Measurements from ENCODE around the gene ADAM12.

The ADAM12 gene

DNA sequence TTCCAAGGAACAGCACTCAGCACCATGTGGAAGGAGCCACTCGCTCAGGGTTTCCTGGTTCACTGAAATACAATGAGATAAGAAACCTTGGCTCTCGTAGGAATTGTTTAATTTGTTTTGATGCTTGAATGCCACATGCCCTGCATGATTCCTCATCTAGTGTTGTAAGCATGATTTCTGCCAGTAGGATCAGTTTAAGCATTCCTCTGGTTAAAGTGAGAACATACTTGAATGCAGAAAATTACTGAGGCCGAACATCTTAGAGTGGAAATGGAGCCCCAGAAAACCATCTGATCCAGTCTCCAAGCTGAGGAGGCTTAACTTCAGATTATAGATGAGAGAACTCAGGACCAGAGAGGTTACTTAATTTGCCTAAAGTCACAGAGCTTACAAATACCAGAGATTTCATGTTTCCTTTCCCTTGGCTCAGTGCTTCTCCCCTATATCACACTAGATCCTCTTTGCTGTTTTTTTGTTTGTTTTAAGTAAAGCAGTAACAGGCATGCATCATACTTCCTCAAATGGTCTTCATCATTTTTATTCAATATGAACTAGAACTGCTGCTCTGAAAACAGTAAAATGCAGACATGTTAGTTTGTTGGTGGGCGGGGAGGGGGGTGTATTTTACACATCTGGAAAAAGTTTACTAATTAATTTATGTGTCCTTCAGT, 125.1 kb downstream of the ADAM12 start:
- H3K27ac ChIP-seq (ENCODE audit: low read length) = no peak overlapping the region

DNA sequence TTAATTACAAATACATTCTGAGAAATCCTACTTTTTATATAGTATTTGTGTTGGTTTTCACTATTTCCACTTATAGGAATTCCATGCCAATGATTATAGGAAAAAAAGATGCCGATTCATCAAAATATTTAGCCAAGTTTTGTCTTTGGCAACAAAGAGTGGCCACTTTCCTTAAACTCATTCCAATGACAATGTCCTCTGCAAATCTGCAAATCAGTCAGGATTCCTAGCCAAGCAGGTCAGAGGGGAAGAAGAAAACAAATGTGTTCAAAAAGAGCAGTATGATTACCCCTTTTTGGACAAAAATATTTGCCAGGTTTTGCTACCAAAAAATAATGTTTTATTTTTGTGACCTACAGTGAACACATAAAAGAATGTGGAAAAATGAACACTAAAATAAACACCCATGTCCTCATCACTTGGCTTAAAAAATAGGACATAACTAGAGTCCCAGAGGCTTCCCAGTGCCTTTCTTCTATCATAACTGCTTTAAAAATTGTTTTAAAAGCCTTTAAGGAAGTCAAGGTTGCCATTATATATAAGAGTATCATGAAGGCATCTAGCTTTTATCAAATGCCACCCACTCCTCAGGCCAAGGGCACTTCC, 125.9 kb downstream of the ADAM12 start:
- H3K79me2 ChIP-seq (ENCODE audit: low read length) = no peaks in the 10 kb centered on the region
- H3K9me3 ChIP-seq (replicated peaks; ENCODE audit: insufficient read depth, low read length) = no peaks in the 10 kb centered on the region
- no peaks in the 10 kb centered on the region for H3F3A ChIP-seq (ENCODE audit: insufficient read depth, low read length)
- H3K4me1 ChIP-seq (ENCODE audit: low read length) = no peaks in the 10 kb centered on the region
- no peak overlapping the region for H3K4me2 ChIP-seq (ENCODE audit: low read depth, low read length)
- H3K4me3 ChIP-seq (ENCODE audit: low read length) = no peak overlapping the region
- H4K20me1 ChIP-seq (ENCODE audit: insufficient read depth, low read length) = no peaks in the 10 kb centered on the region
- no peak overlapping the region for H3K9ac ChIP-seq (ENCODE audit: low read length)
- no peaks in the 10 kb centered on the region for H3K36me3 ChIP-seq (replicated peaks; ENCODE audit: insufficient read depth, low read length)
- no peaks in the 10 kb centered on the region for H3K9me2 ChIP-seq (replicated peaks; ENCODE audit: insufficient read depth, low read length)
- H3K27me3 ChIP-seq (replicated peaks; ENCODE audit: insufficient read depth, low read length) = no peaks in the 10 kb centered on the region
- H2AFZ ChIP-seq (ENCODE audit: low read length) = no peak overlapping the region
- no peak for DNase-seq
- no peak for TF ChIP-seq EZH2 (optimal IDR thresholded peaks at IDR 0.05; ENCODE audit: low read depth, low read length)
- TF ChIP-seq EZH2phosphoT487 (IDR thresholded peaks at IDR 0.05; ENCODE audit: low read length) = no peak
- TF ChIP-seq, protein P1, sequence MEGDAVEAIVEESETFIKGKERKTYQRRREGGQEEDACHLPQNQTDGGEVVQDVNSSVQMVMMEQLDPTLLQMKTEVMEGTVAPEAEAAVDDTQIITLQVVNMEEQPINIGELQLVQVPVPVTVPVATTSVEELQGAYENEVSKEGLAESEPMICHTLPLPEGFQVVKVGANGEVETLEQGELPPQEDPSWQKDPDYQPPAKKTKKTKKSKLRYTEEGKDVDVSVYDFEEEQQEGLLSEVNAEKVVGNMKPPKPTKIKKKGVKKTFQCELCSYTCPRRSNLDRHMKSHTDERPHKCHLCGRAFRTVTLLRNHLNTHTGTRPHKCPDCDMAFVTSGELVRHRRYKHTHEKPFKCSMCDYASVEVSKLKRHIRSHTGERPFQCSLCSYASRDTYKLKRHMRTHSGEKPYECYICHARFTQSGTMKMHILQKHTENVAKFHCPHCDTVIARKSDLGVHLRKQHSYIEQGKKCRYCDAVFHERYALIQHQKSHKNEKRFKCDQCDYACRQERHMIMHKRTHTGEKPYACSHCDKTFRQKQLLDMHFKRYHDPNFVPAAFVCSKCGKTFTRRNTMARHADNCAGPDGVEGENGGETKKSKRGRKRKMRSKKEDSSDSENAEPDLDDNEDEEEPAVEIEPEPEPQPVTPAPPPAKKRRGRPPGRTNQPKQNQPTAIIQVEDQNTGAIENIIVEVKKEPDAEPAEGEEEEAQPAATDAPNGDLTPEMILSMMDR (IDR thresholded peaks at IDR 0.05; ENCODE audit: low read length) = no peak
- H3K27ac ChIP-seq (ENCODE audit: low read length) = no peak overlapping the region

More for the DNA sequence above, 125.1 kb downstream of the ADAM12 start:
- H3F3A ChIP-seq (ENCODE audit: insufficient read depth, low read length) = no peaks in the 10 kb centered on the region
- H3K4me3 ChIP-seq (ENCODE audit: low read length) = no peak overlapping the region
- no peak overlapping the region for H3K9ac ChIP-seq (ENCODE audit: low read length)
- H3K4me1 ChIP-seq (ENCODE audit: low read length) = no peaks in the 10 kb centered on the region
- DNase-seq = no peak
- no peaks in the 10 kb centered on the region for H3K79me2 ChIP-seq (ENCODE audit: low read length)
- no peak overlapping the region for H2AFZ ChIP-seq (ENCODE audit: low read length)
- no peaks in the 10 kb centered on the region for H3K9me2 ChIP-seq (replicated peaks; ENCODE audit: insufficient read depth, low read length)
- no peaks in the 10 kb centered on the region for H3K36me3 ChIP-seq (replicated peaks; ENCODE audit: insufficient read depth, low read length)
- no peak overlapping the region for H3K4me2 ChIP-seq (ENCODE audit: low read depth, low read length)
- H3K27me3 ChIP-seq (replicated peaks; ENCODE audit: insufficient read depth, low read length) = no peaks in the 10 kb centered on the region
- TF ChIP-seq EZH2phosphoT487 (IDR thresholded peaks at IDR 0.05; ENCODE audit: low read length) = no peak
- TF ChIP-seq, protein P1 (IDR thresholded peaks at IDR 0.05; ENCODE audit: low read length) = no peak
- no peaks in the 10 kb centered on the region for H3K9me3 ChIP-seq (replicated peaks; ENCODE audit: insufficient read depth, low read length)
- no peaks in the 10 kb centered on the region for H4K20me1 ChIP-seq (ENCODE audit: insufficient read depth, low read length)

DNA sequence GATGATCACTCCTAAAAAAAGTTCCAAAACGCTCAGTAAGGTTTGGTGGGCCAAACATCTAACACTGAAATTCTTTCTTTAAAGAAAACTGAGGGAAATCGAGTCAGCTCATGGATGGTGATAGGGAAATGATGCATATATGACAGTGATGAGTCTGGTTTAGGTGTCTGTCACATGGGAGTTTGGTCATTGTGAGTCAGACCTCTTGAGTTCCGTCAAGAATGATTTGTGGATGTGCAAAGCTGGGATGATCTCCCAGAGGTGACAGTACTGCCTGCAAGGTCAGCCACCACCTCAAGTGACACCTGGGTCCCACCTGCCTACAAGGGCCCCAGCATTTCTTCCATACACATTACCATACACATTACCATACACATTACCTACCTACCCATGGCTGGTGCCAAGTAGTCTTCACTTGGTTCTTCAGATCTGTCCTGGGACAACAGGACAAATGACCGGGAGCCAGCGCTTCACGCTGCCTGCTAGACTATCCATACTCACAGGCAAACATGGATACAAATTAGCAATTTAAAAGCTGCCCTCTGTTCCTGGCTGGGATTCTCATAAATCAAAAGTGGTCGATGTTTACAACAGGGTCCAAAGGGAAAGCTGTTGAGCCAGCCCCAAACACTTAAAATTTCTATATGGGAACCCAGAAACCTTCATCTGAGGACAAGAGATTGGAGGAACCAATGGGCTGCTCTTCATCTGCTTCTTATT, 128.4 kb downstream of the ADAM12 start:
- H3K4me2 ChIP-seq (ENCODE audit: low read depth, low read length) = no peak overlapping the region
- H3K9me2 ChIP-seq (replicated peaks; ENCODE audit: insufficient read depth, low read length) = no peaks in the 10 kb centered on the region
- H4K20me1 ChIP-seq (ENCODE audit: insufficient read depth, low read length) = no peaks in the 10 kb centered on the region
- no peak for DNase-seq
- H3K27me3 ChIP-seq (replicated peaks; ENCODE audit: insufficient read depth, low read length) = no peaks in the 10 kb centered on the region
- H3K79me2 ChIP-seq (ENCODE audit: low read length) = no peaks in the 10 kb centered on the region
- H3K36me3 ChIP-seq (replicated peaks; ENCODE audit: insufficient read depth, low read length) = no peaks in the 10 kb centered on the region
- no peak overlapping the region for H2AFZ ChIP-seq (ENCODE audit: low read length)
- TF ChIP-seq EZH2phosphoT487 (IDR thresholded peaks at IDR 0.05; ENCODE audit: low read length) (no peak), EZH2 (optimal IDR thresholded peaks at IDR 0.05; ENCODE audit: low read depth, low read length) (no peak)
- TF ChIP-seq, protein P1 (IDR thresholded peaks at IDR 0.05; ENCODE audit: low read length) = no peak
- H3K4me3 ChIP-seq (ENCODE audit: low read length) = no peak overlapping the region
- H3F3A ChIP-seq (ENCODE audit: insufficient read depth, low read length) = no peaks in the 10 kb centered on the region
- no peak overlapping the region for H3K9ac ChIP-seq (ENCODE audit: low read length)
- H3K4me1 ChIP-seq (ENCODE audit: low read length) = no peaks in the 10 kb centered on the region
- no peaks in the 10 kb centered on the region for H3K9me3 ChIP-seq (replicated peaks; ENCODE audit: insufficient read depth, low read length)
- no peak overlapping the region for H3K27ac ChIP-seq (ENCODE audit: low read length)
